Stimulated activated naive CD4-positive, alpha-beta T cell treated with Interleukin-2 at 50 U/mL for 16 hours (primary cell): ENCODE data around the gene DFFB.
"Not testable (repeated sequence)": the region's sequence is repeated elsewhere in the genome, so short reads cannot be mapped to it uniquely, and the experiment has no call there.

Experiments
- DNase-seq: peaks from one replicate; lab custom pipeline; 2025; lab: John Stamatoyannopoulos, UW

The DFFB gene

DNA sequence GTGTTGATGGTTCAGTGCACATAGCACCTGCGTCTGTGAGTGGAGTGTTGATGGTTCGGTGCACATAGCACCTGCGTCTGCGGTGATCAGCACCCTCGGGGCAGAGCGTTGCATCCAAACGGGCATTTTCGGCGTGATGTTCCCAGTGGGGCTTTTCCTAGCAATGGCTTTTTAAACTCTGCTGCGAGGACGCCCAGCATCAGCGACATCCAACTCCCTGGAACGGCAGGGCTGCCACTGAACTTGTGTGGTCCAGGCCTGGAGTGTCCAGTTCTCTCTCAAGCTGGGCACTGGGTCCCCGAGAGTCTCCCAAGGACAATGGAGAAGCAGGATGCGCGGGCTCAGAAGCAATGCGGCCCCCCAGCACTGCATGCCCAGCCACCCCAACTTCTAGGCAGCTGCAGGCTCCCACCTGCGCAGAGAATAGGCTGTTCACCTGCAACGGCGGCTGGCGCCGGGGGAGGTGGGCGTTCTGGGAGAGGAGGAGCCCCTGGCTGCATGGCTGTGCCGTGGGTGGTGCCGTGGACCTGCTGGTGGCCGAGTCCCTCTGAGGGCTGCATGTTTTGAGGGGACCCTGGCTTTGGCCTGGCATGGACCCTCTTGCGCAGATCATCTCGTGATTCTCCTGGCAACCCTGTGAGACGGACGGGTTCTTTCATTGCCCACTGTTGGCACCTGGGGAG lies 52.9 kb downstream of the DFFB start:
- no peak for DNase-seq

DNA sequence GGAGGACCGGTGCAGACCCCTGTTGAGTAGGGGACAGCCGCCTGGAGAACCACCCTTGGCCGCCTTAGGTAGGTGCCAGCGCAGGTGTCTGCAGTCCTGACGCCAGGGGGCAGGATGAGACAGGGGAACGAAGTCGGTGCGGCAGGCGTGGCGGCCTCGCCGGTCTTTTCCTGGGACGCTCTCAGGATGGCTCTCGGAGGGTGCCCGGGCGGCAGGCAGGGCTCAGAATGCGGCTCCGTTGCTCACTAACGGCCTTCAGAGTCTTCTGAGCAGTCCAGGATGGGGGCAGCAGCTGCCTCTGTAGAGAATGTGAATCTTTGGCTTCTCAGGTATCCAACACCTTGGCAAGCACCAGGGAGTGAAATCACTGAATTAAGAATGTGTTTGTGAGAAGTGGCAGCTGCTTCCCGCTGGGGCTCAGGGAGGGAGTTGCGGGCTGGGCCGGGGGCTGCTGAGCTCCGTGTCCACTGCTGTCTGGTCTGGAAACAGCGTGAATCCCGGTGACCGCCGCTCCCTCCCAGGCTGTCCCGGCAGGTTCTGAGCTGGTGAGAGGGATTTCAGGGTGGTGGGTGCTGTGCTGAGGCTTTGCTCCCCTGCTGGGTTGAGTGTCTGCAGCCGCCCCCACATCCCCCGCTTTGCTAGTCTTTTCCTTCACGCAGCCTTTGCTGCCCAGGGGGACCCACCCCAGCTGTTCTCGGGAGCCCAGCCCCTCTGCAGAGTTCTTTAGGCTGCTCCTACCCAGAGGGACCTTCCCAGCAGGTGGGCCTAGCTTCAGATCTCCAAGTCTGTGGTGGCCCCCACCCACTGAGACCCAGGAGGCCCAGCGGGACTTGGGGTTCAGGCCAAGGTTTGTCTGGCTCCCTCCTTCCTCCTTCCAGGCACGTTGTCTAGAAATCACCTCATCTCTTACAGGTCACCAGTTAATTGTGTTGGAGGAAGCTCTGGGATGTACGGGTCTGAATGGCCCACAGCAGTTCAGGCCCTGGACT lies 53.9 kb downstream of the DFFB start:
- DNase-seq = peak; percentile 73

DNA sequence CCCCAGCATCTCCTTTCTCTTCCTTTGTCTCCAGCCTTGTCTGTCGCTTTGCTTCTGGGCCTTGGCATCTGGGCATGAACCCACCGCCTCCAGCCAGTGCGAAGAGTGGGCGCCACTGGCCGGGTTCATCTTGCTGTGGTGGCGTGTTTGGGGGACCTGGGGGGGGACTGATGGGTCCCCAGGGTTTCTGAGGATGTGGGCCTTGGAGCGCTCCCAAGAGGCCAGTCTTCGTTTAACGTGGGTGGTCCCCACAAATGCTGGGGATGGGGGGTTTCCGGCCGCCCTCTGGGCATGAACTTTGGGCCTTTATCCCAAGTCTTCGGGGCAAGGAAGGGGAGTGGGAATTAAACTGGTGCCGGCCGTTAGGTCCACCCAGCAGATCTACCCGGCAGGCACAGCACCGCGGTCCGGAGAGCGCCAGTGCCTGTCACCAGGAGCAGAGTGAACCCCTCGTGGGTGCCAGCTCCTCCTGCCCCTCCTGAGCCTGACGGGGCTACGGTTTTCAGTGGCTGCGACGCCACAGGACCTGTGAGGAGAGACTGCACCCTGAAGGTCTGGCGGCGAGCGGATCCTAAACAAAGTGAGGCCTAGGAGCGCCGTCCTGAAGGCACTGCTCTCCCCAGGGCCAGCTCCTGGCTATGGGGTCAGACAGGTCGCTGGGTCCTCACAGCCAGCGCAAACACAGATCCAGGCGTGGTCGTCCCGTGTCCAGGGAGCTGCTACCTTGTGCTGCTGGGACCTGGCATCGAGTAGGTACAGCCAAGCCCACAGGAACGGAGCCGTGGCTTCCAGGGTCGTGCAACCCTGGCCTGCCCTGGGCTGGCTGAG lies 54.9 kb downstream of the DFFB start:
- no peak for DNase-seq

DNA sequence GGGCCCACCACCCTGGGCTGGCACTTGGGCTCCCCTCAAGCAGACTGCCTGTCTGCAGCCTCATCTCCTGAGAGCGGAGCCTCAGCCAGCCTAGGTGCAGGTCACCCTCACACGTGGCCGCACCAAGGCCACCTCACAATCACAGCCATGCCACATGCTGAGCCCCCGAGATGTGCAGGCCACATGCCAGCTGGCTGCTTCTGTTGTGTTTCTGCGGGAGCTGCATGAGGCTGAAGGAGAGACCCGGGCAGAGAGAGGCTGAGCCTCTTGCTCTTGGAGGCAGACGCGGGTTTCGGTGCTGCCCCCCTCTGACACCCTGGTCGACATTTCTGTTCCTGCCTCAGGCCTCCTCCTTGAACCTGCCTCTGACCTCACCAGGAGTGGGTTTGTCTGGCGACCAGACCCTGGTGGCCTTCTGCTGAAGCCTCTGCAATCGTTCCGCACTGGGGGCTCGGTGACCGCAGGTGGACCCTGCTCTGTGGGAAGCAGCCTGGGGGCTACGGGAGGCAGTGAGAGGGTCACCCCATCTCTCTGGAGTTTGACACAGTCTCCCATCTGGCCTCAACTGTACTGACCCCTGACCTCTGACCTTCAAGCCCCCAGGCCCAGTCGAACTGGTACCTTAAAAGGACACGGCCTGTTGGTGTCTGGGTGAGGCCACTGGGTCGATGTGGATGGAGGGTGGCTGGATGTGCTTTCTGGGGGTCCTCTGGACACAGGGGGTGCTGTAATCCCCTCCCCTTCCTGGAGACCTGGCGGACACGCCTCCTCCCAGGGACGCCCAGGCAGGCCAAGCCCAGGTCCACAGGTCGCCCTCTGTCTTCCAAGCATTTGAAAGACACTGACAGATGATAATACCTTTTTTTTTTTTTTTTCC lies 55.8 kb downstream of the DFFB start:
- no peak for DNase-seq

DNA sequence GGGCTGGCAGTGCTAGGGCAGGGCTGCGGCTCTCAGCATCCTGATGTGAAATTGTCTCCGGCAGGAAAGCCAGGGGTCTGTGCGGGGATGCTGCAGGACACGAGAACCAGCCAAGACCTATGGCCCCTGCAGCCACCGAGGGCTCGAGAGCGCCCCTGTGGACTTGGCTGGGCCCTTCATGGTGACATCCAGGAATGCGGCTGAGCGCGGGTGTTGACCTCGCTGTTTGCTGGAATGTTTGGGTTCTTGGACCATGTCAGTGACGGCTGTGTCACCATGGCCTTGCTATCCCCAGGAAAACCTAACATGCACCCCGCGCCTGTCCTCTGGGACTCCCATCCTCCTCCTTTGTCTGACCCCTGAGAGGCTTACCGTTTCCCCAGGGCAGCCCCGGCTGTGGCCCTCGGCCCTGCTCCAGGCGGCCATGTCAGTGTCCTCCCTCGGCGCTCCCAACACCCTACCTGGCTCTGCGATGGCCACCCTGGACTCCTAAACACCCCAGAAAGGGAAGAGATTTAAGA lies 57.1 kb downstream of the DFFB start:
- DNase-seq = no peak

DNA sequence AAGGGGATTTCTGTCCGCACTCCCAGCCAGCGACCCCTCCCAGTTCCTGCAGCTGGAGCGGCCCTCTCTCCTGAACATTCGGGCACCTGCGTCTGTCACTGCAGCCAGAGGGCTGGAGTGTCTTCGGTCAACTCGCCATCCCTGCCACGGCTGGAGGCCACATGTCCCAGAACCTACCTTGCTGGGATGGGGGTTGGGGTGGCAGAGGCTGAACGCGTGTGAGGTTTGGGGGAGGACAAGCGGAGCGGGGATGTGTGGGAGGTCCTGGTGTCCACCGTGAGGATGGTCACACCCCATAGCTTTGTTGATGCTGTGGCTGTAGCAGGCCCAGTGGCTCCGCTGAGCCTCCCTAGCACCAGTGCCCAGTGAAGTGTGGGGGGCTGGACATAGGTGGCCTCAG lies 57.6 kb downstream of the DFFB start:
- DNase-seq = no peak

DNA sequence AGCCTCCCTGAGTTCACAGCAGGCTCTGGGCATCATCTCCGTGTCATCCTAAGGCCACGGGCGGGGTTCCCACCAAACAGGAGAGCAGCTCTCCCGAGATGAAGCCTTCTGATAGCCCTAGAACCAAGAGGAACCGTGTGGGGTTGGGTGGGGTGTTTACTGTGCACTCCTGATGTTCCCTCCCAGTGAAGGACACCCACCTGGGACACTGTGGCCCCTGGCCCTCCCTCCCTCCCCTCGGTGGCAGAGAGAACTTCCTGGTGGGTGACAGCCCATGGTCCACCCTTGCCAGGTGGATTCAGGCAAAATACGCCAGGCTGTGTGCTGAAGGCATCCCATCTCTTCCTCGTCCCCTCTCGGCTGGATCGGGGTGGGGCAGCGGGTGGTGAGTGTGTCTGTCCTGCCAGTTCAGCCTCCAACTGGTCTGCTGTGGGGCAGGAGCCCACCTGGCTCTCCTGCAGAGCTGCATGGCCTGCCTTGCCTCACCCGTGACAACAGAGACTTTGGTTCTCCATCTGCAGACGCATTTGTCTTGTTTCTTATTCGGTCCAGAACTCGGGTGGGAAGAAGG lies 58.4 kb downstream of the DFFB start:
- no peak for DNase-seq

DNA sequence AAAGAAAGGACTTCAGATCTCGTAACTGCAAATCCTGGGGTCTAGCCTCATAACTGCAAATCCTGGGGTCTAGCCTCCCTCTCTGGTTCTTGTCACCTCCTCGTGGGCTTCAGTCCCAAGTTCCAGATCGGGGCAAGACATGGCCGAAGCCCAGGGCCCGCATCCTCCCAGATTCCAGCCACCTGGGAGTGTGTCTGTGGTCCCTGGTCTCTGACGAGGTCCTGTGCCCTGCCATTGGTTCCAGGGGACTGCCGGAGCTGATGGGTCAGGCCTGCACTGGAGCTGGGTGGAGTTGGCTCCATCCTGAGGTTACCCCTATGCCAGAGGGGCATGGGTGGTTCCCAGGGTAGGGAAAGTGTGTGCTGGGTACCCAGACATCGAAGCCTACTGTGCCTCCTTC lies 60.5 kb downstream of the DFFB start:
- DNase-seq = no peak

DNA sequence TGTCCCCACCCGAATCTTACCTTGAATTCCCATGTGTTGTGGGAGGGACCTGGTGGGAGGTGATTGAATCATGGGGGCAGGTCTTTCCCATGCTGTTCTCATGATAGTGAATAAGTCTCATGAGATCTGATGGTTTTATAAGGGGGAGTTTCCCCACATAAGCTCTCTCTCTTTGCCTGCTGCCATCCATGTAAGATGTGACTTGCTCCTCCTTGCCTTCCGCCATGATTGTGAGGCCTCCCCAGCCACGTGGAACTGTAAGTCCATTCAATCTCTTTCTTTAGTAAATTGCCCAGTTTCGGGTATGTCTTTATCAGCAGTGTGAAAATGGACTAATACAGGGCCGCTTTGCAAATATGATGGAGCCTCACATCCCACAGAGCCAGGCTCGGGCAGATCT lies 61.1 kb downstream of the DFFB start:
- DNase-seq = not testable (repeated sequence)

DNA sequence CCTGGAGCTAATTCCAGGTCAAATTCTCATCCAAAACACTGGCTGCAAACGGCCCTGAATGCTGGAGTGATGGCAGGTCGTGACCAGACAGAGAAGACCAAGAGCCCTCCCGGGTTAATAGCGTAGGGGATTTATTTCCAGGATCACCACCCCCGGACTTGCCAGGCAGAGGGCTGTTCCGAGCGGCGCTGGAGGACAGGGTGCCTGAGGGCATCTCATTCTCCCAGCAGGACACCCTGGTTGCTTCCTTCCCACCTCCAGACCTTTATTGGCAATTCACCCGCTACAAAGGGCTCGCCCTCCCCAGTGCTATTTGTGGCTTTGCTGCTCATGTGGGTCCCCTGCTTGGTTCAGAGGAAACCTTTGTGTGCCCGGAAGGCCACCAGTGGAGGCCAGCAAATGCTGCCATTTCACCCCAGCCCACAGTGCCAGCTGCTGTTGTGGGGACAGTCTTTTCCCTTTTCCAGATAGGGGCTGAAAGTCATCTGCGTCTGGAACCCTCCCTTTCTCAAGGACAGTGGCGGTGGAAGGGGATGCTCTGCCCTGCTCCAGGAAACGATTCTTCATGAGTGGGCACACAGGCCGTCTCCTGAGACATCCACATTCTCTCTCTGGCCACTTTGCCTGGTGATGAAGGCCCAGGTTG lies 61.8 kb downstream of the DFFB start:
- no peak for DNase-seq

DNA sequence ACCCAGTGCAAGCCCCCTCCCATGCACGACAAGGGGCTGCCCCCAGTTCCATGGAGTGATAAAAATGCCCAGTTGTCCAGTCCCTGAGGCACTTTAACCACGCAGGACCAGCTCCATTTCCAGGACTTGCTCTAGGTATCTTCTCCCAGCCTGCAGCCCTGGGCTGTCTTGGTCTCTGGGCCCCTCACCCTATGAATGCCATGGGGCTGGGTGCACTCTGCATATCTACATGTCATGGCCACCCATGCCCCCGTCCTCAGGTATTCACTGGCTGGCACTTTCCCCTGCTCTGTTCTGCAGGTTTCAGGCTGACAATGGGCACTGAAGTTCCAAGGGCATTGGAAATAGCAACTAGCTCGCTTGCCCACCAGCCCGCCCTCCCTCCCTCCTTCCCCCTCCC lies 62.4 kb downstream of the DFFB start:
- DNase-seq = no peak

DNA sequence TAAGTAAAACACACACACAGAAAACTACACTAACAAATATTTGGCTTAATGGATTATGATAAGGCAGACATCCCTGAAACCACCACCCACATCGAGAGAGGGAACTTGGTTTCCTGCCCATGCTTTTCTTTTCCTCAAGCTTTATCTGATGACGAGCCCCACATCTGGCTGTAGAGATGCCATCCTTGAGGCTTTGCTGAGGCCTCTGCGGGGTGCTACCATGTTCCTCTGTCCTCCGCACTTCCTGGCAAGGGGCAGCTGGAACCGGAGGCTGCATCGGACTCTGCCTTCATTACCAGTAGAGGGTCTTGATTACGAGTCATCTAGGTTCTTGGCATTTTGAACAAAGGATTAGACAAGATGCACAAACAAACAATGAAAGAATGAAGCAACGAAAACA lies 64.5 kb downstream of the DFFB start:
- no peak for DNase-seq

DNA sequence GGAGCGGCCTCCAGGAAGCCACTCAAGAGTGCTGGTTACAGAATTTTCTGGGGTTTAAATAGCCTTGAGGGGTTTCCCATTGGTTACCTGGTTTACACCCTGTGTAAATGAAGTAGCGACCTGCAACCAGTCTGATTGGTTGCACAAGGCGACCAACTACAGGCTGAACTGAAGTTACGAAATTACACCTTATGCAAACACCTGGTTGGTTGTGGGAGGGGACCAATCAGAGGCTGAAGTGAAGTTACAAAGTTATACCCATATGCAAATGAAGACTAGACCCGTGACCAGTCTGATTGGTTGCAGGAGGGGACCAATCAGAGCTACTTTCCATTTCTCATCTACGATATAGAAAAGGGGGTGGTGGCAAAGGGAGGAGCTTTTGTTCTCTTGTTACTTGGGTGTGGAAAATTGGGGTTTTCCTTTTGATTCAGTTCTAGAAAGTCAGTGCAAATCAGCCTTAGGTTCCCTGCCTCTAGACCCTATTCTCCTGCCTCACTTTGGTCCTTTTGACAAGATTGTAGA lies 65.0 kb downstream of the DFFB start:
- DNase-seq = no peak

DNA sequence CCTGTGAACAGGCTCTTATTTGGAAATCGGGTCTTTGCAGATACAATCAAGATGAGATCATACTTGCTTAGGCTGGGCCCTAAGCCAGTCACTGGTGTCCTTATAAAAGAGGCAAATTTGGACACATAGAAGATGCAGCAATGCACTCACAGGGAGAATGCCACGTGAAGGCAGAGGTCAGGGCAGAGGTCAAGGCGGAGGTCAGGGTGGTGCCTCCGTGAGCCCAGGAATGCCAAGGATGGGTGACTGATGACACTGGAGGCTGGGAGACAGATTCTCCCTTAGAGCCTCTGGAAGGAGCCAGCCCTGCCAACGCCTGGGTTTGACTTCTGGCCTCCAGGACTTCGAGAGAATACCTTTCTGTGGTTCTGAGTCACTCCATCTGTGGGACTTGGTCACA lies 65.6 kb downstream of the DFFB start:
- DNase-seq = no peak

DNA sequence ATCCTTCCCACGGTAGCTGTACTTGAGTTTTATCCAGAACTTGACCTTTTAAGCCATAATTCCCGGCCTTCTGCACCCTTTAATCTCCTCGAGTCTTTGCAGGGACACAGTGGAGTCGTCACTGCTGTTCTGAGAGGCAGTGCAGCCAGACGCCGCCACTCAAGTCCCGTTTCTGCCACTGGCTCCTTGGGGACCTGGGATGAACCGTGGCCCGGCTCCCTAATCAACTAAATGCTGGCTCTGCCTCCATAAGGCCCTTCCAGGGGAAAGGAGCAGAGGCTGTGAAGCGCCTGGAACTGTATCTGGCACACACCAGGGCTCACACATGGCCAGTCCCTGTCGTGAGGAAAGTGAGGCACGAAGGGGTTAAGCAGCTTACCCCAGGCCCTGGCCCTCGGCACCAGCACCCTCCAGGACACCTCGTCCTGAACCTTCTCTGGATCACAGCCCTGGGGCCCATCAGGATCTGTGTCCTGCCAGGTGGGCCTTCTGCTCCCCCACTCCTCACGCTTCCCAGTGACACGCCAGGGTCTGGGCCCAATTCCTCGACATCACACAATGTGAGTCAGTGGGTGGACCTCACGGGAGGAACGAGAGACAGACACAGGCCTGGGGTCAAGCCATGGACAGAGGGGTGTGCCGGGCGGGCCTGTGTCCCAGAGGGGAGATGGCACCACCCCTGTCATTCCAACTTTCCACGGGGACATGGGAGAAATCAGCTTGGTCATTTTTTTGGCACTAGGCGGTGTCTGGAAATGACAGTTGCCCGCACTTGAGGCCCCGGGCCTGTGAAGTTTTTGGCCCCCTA lies 66.3 kb downstream of the DFFB start:
- DNase-seq = no peak

DNA sequence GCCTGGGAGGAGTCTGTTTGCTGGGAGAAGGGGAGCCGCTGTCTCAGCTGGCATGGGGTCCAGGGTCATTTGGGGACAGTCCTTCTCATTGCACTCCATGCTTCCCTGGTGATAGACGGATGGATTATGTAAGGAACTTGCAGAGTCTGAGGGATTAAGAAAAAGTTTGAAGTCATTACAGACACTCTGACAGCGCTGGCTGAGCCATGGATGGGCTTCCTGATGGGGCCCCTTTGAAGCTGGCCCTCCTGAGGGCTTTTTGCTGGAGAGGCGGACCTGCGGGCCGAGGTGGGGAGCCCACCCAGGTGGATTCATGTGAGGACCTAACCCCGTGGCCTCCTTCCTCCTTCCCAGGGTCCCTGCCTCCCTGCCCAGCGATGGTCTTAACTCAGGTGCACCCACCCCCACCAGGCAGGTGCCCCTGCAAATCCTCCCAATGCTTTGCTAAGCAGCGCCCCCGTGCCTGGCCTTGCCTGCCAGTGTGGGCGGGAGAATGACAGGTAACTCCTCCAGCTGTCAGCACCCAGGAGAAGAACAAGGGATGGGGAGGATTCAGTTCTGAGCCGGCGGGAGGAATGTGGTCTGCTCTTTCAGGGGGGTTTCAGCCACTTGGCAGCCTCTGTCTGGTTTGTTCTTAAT lies 67.0 kb downstream of the DFFB start:
- no peak for DNase-seq

DNA sequence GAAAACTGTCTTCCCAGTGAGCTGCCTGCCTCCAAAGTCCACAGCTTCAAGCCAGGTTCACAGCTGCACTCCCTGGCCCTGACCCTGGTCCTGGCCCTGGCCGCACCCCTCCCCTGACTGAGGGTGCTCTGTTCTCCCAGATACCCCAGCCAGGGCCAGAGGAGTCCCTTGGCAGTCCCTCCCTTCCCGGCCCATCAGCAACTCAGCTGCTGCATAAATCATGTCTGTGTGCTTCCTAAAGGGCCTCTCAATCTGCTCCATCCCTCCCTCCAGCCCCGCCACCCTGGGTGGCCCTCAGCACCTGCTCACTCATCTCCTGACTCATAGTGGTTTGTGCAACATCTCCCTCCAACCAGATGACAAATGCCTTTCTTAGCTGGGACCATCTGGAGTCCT lies 67.5 kb downstream of the DFFB start:
- DNase-seq = no peak

DNA sequence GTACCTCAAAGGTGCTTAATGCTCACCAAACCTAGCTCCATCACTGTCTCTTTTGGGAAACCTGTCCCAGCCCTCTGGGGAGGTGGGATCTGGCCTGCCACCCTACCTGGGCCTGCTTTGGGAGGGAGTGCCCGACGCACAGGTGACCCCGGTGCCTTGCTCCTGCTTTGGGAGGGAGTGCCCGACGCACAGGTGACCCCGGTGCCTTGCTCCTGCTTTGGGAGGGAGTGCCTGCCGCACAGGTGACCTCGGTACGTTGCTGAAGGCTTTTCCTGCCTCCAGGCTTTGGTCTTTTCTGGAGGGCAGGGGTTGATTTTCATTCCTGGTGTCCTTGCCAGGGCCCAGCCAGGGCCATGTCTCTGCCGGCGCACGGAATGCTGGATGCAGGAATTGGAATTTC lies 68.0 kb downstream of the DFFB start:
- DNase-seq = no peak

DNA sequence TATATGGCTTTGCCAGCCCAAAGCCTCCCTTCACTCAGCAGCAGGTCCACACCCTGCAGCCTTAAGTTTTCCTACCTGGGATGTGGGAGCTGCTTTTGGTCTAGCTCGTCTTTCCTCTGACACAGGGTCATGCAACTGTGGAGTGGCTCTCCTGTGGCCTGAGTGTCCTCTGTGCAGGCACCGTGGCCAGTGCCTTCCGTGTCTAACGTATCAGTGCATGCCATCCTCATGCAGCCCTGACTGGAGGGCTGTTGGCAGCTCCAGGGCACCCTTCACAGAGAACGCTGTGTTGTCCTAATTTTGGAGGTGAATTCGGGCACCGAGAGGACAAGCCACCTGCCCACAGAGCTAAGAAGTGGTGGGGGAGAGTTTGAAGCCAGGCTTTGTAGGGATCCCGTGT lies 68.5 kb downstream of the DFFB start:
- no peak for DNase-seq
